Measurements from ENCODE around the gene ZNF217. TPM values are rescaled to one million over a fixed set of nuclear protein-coding genes. Genes with fewer than 3 reads are reported as not detected.
A peak's percentile ranks its signal among the peaks of the same experiment; 100 is the strongest.
"Not testable (repeated sequence)": the region's sequence is repeated elsewhere in the genome, so short reads cannot be mapped to it uniquely, and the experiment has no call there.

The ZNF217 gene
- total RNA-seq: 8.0 TPM
- long read RNA-seq: 0 reads

DNA sequence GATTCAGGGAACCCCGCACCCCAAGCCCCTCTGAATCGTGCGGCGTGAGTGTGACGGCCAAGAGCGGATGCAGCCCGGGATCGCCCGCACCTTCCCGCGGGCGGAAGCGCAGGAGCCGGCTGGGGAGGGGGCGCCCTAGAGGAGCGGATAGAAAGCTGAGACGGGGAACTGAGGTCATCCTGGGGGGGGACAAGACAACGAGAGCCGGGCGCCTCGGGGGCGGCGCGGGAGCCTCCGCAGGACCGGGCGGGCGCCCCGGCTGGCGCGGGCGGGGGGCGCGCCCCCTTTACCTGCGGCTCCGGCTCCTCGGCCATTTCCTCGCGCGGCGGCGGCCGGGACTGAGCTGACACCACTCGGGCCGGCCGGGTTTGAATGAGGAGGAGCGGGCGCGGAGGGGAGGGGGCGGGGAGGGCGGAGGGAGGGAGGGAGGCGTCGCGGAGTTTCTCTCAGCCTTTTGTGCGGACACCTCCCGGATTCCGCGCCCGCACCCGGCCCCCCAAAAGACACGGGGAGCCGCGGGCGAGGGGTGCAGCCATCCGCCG lies at the start of gene ZNF217:
ZNF217 (minus strand) TSS at position 374 of the 542 bp plus-strand sequence. CDS start 11,013 bp downstream, outside the sequence.
- intact Hi-C loops (cut with micrococcal nuclease): not testable (repeated sequence)
- DNase-seq (peak; percentile 87), ATAC-seq (peak; percentile 68)

DNA sequence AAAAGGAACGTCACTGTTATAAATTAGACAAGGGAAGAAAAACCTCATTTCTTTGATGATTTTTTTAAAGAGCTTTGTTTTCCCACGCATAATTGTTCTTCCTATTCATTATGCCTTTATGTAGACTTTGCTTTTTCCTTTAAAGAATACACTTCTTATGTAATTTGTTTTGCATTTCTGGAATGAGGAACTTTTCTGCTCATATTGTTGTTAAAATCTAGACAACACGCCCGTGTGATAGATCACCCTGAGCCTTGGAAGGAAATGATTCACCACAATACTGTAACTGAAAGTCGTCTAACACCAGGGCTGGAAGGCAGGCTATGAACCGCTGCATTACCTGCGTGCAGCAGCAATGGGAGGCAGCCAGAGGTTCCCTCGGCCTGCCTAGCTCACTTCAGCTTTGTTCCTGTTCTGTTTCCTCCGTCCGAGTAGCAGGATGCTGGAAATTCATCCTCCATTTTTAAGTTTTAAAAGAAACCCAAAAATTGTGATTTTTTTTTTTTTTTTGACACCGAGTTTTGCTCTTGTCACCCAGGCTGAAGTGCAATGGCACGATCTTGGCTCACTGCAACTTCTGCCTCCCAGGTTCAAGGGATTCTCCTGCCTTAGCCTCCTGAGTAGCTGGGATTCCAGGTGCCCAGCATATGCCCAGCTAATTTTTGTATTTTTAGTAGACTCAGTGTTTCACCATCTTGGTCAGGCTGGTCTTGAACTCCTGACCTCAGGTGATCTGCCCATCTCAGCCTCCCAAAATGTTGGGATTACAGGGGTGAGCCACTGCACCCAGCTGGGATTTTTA lies 49.6 kb upstream of the ZNF217 start:
- ATAC-seq (peak; percentile 77), DNase-seq (no peak)
- intact Hi-C loops (cut with micrococcal nuclease): no loop called here

DNA sequence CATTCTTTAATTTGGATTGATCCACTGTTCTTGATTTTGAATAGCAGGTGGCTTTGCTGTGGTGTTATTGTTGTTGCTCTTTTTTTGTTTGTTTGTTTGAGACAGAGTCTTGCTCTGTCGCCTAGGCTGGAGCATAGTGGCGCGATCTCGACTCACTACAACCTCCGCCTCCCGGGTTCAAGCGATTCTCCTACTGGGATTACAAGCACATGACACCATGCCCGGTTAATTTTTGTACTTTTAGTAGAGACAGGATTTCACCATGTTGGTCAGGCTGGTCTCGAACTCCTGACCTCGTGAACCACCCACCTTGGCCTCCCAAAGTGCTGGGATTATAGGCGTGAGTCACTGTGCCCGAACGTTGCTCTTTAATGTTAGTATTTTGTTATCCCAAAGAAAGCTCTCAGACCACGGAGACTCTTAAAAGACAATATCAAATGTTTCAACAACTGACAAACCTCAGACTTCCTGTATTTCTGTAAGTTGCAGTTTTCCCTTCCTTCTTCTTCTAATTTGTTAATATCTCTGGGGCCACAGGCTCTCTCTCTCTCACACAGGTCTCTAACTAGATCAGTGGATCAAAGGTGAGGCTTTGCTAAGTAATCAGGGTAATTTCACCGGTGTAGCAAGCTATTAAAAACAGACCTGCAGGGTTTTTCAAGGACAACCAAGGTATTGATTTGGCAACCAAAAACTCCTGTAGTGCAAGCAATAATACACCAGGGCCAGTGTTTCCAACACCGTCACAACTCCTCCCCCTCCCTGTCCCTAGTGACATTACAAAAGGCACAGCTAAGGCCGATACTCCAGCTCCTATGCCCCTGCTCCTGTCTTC lies 48.8 kb upstream of the ZNF217 start:
- ATAC-seq: peak; percentile 90
- DNase-seq: no peak
- intact Hi-C loops (cut with micrococcal nuclease): no loop called here

DNA sequence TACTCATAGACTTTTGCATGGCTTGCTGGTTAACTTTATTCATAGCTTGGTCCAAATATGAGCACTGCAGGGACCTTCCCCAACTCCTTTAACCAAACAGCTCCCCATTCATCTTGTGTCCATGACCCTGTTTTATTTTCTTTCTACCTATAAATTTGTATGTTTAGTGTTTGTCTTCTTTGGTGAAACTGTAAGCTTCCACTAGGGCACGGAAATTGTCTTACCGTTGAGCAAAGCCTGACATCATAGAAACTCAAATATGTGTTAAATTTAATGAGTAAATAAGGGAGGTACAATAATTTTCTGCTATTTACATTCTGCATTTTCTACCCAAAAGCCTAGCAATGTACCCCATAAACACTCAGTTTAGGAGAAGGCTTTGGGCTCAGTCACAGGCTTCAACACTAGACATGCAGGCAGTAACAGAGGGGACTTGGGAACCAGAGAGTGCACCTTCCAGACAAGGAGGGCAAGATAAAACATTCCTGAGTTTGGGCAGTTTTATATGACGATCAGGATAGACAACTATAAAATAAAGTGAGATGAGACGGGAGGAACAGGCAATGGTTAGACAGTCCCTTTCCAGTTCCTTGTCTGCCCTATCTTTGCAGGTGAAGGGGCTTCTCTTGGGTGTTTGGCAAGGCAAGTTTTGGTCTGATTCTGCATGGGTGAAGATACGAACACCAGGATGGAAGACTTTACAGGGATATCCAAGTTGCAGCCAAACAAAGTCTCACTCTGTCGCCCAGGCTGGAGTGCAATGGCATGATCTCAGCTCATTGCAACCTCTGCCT lies 46.2 kb upstream of the ZNF217 start:
- ATAC-seq (no peak), DNase-seq (no peak)
- intact Hi-C loops (cut with micrococcal nuclease): no loop called here

DNA sequence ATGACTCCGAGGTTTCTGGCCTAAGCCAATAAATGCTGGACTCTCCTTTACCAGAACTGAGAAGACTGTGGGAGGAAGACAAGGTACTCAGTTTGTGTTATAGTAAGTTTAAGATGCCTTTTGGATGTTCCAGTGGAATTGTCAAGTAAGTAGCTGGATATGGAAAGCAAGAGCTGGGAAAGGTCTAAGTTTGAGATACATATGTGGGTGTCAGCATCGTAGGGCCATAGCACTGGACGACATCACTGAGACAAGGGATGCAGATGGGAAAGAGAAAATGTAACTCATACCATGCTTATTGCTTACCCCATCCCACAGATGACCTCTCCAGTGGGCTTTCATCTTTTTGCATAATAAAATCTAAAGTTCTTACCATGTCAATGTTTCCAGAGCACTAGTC lies 45.5 kb upstream of the ZNF217 start:
- DNase-seq (no peak), ATAC-seq (no peak)
- intact Hi-C loops (cut with micrococcal nuclease): no loop called here

DNA sequence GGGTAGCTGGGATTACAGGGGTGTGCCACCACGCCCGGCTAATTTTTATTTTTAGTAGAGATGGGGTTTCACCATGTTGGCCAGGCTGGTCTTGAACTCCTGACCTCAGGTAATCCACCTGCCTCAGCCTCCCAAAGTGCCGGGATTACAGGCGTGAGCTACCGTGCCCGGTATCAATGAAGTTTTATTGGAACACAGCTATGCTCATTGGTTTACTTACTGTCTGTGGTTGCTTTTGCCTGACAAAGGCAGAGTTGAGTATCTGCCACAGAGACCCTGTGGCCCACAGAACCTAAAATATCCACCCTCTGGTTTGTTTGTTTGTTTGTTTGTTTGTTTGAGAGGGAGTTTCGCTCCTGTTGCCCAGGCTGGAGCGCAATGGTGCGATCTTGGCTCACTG lies 43.7 kb upstream of the ZNF217 start:
- DNase-seq; intact Hi-C loops (cut with micrococcal nuclease); ATAC-seq: not testable (repeated sequence)

DNA sequence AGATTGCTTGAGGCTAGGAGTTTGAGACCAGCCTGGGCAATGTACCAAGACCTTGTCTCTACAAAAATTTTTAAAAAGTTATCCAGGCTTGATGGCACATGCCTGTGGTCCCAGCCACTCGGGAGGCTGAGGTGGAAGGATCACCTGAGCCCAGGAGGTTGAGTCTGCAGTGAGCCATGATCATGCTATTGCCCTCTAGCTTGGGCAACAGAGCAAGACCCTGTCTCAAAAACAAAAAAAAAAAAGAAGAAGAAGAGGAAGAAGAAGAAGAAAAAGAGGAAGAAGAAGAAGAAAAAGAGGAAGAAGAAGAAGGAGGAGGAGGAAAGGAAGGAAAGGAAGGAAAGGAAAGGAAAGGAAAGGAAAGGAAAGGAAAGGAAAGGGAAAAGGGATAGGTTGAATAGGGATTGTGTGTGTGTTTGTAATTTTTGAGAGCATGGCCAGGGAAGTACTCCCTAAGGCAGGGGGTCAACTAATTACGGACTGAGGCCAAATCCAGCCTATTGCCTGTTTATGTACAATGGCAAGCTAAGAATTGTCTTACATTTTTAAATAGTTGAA lies 43.0 kb upstream of the ZNF217 start:
- intact Hi-C loops (cut with micrococcal nuclease): no loop called here

DNA sequence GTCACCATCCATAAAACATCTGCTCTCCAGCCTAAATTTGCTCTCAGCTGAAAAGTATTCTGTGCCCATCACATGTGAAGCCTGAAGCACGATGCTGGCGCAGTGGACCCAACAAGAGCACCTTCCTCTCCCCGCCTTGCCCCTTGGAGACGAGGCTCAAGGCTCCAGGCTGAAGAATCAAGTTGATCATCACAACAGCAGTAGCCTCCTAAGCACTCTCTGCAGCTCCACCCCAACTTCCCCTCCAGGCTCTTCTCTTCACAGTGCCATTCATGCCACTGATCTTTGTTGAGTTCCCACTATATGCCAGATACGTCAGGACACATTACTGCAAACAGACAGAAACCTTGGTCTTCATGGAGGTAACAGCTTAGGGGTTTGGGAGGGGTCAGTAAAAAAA lies 41.6 kb upstream of the ZNF217 start:
- intact Hi-C loops (cut with micrococcal nuclease): no loop called here
- no peak for DNase-seq
- ATAC-seq: no peak

More for the DNA sequence above, 43.0 kb upstream of the ZNF217 start:
- ATAC-seq (no peak), DNase-seq (no peak)

DNA sequence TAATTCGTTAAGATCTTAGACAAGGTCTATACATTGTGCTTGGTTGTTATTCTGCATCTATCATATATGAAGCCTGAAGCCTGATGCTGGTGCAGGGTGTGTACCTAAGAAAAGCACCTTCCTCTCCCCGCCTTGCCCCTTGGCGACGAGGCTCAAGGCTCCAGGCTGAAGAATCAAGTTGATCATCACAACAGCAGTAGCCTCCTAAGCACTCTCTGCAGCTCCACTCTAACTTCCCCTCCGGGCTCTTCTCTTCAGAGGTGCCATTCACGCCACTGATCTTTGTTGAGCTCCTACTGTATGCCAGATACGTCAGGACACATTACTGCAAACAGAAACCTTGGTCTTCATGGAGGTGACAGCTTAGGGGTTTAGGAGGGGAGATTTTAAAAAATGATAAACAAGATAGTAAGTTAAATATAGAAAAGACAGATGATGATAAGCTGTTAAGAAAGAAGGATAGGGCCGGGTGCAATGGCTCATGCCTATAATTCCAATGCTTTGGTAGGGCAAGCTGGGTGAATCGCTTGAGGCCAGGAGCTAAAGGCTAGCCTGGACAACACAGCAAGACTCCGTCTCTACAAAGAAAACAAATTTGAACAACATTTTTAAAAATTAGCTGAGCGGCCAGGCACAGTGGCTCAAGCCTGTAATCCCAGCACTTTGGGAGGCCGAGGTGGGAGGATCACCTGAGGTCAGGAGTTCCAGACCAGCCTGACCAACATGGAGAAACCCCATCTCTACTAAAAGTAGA lies 38.4 kb upstream of the ZNF217 start:
- DNase-seq: no peak
- no peak for ATAC-seq
- intact Hi-C loops (cut with micrococcal nuclease): no loop called here

DNA sequence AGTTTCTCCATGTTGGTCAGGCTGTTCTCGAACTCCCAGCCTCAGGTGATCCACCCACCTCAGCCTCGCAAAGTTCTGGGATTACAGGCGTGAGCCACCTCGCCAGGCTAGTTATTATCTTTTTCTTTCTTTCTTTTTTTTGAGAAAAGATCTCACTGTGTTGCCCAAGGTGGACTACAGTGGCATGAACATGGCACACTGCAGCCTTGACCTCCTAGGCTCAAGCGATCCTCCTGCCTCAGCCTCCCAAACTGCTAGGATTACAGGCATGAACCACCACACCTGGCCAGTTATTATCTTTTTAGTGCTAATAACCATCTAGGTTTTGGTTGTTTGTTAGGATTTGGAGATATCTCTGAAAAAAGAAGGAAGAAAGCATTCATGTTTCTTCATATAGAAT lies 35.8 kb upstream of the ZNF217 start:
- no peak for ATAC-seq
- DNase-seq: no peak
- intact Hi-C loops (cut with micrococcal nuclease): no loop called here

DNA sequence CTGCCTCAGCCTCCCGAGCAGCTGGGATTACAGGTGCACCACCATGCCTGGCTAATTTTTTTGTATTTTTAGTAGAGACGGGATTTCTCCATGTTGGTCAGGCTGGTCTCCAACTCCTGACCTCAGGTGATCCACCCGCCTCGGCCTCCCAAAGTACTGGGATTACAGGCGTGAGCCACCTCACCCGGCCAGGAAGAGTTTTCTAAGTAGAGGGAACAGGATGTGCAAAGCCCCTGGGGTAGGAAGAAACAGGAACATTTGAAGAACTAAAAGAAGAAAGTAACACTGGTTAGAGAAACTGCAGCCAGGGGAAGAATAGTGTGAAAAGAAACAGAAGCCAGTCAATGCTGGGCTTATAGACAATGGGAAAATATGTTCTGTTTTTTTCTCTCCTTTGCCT lies 35.1 kb upstream of the ZNF217 start:
- ATAC-seq; DNase-seq; intact Hi-C loops (cut with micrococcal nuclease): not testable (repeated sequence)

DNA sequence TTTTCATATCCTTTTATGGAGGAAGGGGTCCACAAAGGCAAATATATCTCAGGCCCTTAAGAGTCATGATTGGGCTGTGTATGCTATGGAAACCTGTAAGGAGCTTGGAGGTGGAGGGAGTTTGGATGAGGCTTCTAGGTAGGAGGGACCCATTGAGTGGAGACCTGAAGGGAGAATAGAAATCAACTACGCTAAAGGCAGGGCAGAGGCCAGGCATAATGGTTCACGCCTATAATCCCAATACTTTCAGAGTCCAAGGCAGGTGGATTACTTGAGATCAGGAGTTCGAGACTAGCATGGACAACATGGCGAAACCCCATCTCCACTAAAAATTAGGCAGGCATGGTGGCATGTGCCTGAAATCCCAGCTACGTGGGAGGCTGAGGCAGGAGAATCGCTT lies 34.4 kb upstream of the ZNF217 start:
- DNase-seq (no peak), ATAC-seq (no peak)
- intact Hi-C loops (cut with micrococcal nuclease): no loop called here

DNA sequence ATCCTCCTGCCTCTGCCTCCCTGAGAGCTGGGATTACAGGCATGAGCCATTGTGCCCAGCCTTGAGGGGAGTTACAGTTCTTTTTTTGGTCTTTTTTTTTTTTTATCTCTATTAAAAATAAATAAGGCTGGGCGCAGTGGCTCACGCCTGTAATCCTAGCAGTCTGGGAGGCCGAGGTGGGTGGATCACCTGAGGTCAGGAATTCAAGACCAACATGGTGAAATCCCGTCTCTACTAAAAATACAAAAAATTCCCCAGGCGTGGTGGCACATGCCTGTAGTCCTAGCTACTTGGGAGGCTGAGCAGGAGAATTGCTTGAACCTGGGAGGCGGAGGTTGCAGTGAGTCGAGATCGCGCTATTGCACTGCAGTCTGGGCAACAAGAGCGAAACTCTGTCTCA lies 33.4 kb upstream of the ZNF217 start:
- DNase-seq; ATAC-seq; intact Hi-C loops (cut with micrococcal nuclease): not testable (repeated sequence)

DNA sequence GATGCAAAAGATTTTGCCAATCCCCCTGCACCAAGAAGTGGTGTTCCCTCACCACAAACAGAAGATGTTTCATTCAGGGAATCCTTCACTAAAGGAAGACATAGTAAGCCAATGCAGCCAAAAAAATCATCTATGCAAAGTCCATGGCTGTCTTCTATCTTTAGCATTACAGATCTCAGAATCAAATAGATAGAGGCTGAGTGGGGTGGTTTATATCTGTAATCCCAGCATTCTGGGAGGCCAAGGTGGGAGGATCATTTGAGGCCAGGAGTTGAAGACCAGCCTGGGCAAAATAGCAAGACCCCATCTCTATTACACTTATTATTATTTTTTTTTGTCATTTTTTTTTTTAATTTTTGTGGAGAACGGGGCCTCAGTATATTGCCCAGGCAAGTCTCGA lies 32.9 kb upstream of the ZNF217 start:
- DNase-seq (no peak), ATAC-seq (no peak)
- intact Hi-C loops (cut with micrococcal nuclease): no loop called here

DNA sequence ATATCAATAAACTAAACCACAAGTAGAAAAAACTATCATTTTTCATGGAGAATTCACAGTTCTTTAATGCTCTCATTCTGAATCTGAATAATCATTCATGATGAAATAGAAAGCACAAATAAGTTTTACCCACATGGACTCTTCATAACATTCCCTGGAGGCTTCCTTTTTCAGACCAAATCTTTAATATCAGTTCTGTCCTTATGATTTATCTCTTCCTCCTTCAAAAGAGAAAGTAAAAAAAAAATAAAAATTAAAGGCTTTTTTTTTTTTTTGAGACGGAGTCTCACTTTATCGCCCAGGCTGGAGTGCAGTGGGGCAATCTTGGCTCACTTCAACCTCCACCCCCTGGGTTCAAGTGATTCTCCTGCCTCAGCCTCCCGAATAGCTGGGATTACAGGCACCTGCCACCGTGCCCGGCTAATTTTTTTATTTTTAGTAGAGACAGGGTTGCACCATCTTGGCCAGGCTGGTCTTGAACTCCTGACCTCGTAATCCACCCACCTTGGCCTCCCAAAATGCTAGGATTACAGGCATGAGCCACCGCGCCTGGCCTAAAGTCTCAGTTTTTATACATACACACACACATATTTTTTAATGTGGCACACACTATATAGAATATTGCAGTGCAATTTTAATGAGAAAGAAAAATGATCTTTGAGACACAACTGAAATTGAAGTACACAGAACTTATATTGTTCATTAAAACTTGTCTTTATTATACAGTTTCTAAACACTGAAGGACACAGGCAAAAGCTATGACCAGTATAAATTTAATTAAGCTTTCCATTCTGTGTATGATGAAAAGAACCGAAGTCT lies 31.9 kb upstream of the ZNF217 start:
- DNase-seq: no peak
- no peak for ATAC-seq
- intact Hi-C loops (cut with micrococcal nuclease): no loop called here

DNA sequence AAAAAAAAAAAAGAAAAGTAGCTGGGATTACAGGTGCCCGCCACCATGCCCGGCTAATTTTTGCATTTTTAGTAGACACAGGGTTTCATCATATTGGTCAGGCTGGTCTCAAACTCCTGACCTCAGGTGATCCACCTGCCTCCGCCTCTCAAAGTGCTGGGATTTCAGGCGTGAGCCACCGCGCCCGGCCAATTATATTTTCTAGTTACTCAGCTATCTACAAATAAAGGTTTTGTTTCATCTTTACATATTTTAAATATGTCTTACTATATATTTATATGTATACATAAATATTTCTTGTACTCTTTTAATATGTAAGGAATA lies 31.2 kb upstream of the ZNF217 start:
- intact Hi-C loops (cut with micrococcal nuclease); DNase-seq; ATAC-seq: not testable (repeated sequence)

DNA sequence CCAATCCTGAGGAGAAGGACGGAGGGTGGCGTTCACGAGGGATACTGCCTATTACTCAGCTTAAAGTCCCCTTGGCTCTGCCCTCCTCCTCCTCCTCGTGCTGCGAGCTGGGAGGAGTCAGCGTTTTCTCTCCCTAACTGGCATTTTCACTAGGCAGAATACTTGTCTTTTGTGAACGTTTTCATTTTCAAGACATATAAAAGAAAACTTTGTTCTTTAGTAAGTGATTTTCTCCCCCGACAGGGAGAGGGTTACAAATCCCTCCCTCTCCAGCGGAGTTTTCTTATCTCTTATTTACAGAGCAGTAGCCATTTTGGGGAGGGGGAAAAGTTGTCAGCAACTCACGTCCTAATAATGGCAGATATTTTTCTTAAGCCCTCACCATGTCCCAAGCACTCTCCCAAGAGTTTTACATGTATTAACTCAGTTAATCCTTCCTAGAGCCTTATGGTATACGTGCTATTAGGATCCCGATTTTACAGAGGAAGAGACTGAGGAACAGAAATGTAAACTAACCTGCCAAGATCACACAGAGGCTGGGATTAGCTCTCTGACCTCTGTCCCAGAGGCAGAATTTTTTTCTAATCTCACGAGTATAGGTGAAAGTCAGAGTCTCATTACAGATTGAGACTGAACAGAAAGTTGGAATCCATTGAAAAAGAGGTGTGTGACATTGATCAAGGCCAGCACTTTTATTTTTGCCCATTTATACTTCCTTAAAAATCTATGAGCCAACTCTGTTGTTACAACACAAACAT lies 30.0 kb upstream of the ZNF217 start:
- peak; percentile 63 for DNase-seq
- intact Hi-C loops (cut with micrococcal nuclease): no loop called here
- ATAC-seq: peak; percentile 91
